Naive thymus-derived CD4-positive, alpha-beta T cell (primary cell): ENCODE results near the gene CDHR3. TPM values are rescaled to one million over a fixed set of nuclear protein-coding genes. Genes with fewer than 3 reads are reported as not detected.
"Not testable (repeated sequence)": the region's sequence is repeated elsewhere in the genome, so short reads cannot be mapped to it uniquely, and the experiment has no call there.

Experiments used
- ATAC-seq: fragments of 150-1000 bp; cut with Tn5 transposase; 2 replicates; pipeline ENCODE4 v1.10.0; 2021; ENCODE audit warnings: mild to moderate bottlenecking, moderate library complexity
- CTCF ChIA-PET: fragments of 350-600 bp; sonication (Branson Sonifier 250); formaldehyde crosslinking; loops from one replicate; lab custom pipeline; 2021; ENCODE audit warnings: antibody characterized with exemption; lab: Charles Lee
- POLR2A ChIA-PET: fragments of 350-600 bp; sonication (Branson Sonifier 250); formaldehyde crosslinking; loops from one replicate; lab custom pipeline; 2021; ENCODE audit warnings: antibody characterized with exemption, inconsistent platforms; lab: Charles Lee
- DNase-seq, 9 donors: peaks; one replicate each; pipeline versions ENCODE4 v3.0.0 to v3.0.0-alpha.2; 2020 to 2022; ENCODE audit warnings: mixed read lengths in 1 of 9
- H3K27ac ChIP-seq: one replicate; pipeline ENCODE4 v1.7.0; 2013; ENCODE audit warnings: mild to moderate bottlenecking, low read depth, low read length, moderate library complexity
- H3K27me3 ChIP-seq, 2 donors: one replicate each; pipeline ENCODE4 v1.7.0; 2013; ENCODE audit warnings: low read length in 2 of 2, mild to moderate bottlenecking in 2 of 2, moderate library complexity in 2 of 2; ENCODE audit not compliant: control insufficient read depth in 2 of 2, insufficient read depth in 2 of 2
- H3K36me3 ChIP-seq, 3 experiments: 1 replicate in 2 of 3; 2 replicates in 1 of 3; pipeline ENCODE4 v1.7.0; 2013; ENCODE audit warnings: low read length in 3 of 3, mild to moderate bottlenecking in 3 of 3, moderate library complexity in 1 of 3; ENCODE audit not compliant: insufficient read depth in 3 of 3, control insufficient read depth in 2 of 3
- H3K4me1 ChIP-seq, 2 donors: one replicate each; pipeline ENCODE4 v1.7.0; 2013; ENCODE audit warnings: low read length in 2 of 2, mild to moderate bottlenecking in 2 of 2, moderate library complexity in 1 of 2; ENCODE audit not compliant: control insufficient read depth in 2 of 2, insufficient read depth in 2 of 2
- H3K4me3 ChIP-seq: 2 replicates; pipeline ENCODE4 v1.7.0; 2013; ENCODE audit warnings: mild to moderate bottlenecking, low read length
- H3K9me3 ChIP-seq, 3 experiments: 1 replicate in 2 of 3; 2 replicates in 1 of 3; pipeline ENCODE4 v1.7.0; 2013; ENCODE audit warnings: low read length in 3 of 3; ENCODE audit not compliant: control insufficient read depth in 2 of 3
- H3K27ac Mint-ChIP-seq, 9 donors: one replicate each; pipeline ENCODE4 v1.8.0; 2020 to 2022; ENCODE audit warnings: mixed read lengths in 9 of 9, mild to moderate bottlenecking in 8 of 9, moderate library complexity in 5 of 9, inconsistent platforms in 2 of 9
- H3K27me3 Mint-ChIP-seq, 5 donors: one replicate each; pipeline ENCODE4 v1.8.0; 2021 to 2022; ENCODE audit warnings: mixed read lengths in 5 of 5, mild to moderate bottlenecking in 1 of 5
- H3K36me3 Mint-ChIP-seq, 5 donors: one replicate each; pipeline ENCODE4 v1.8.0; 2020 to 2022; ENCODE audit warnings: mixed read lengths in 5 of 5, mild to moderate bottlenecking in 3 of 5, inconsistent platforms in 1 of 5
- H3K4me1 Mint-ChIP-seq, 7 donors: one replicate each; pipeline ENCODE4 v1.8.0; 2020 to 2022; ENCODE audit warnings: mixed read lengths in 7 of 7, mild to moderate bottlenecking in 3 of 7, inconsistent platforms in 1 of 7
- H3K4me3 Mint-ChIP-seq, 10 donors: one replicate each; pipeline ENCODE4 v1.8.0; 2020 to 2022; ENCODE audit warnings: mild to moderate bottlenecking in 10 of 10, mixed read lengths in 10 of 10, moderate library complexity in 6 of 10, inconsistent platforms in 2 of 10
- H3K9me3 Mint-ChIP-seq, 11 donors: one replicate each; pipeline ENCODE4 v1.8.0; 2020 to 2022; ENCODE audit warnings: mixed read lengths in 11 of 11, mild to moderate bottlenecking in 4 of 11, inconsistent platforms in 1 of 11, moderate library complexity in 1 of 11
- intact Hi-C, 2 donors: fragments of 100-400 bp; cut with micrococcal nuclease; formaldehyde crosslinking; loops; one replicate each; pipeline ENCODE4 v1.15.1; 2023
- polyA plus RNA-seq, 2 donors: library from polyadenylated mRNA; unstranded; fragments of 300-500 nt; fragmentation: Illumina TruSeq; gene quantifications; one replicate each; pipeline ENCODE4 v1.2.3, GENCODE V29; 2021
- total RNA-seq, 6 experiments: library from RNA in 5 of 6; stranded (reverse) in 5 of 6; gene quantifications; 1 replicate in 5 of 6; 2 replicates in 1 of 6; pipeline ENCODE4 v1.2.3 and lab custom pipeline; 2021 to 2026

The CDHR3 gene
- total and polyA plus RNA-seq, 7 experiments from 2014 or later, result 1.1 to 14.0 (median 6.5) TPM

GRCh38 chr7:105954711-105955110, 8.4 kb upstream of the CDHR3 start:
- no peaks in the 10 kb centered on the region for H3K9me3 ChIP-seq
- Mint-ChIP-seq H3K27me3 (peaks cover 0 to 5% (median 2%) of the 10 kb centered on the region in 5 donors), H3K36me3 (peaks cover 0 to 18% (median 12%) of the 10 kb centered on the region in 5 donors), H3K4me1 (no peaks in the 10 kb centered on the region), H3K27ac (no peak overlapping the region), H3K4me3 (no peak overlapping the region), H3K9me3 (peaks cover 0 to 16% (median 8%) of the 10 kb centered on the region in 11 donors)
- DNase-seq (no peak), ATAC-seq (no peak)
- no peak overlapping the region for H3K27ac ChIP-seq
- intact Hi-C loops, result no loop called here
- POLR2A ChIA-PET, result interaction anchor here (0.6 kb wide), 1 partner anchor 215 kb away, joined by 3 read pairs; no protein-coding TSS in a partner anchor
- no peaks in the 10 kb centered on the region for H3K36me3 ChIP-seq
- H3K4me1 ChIP-seq, result no peaks in the 10 kb centered on the region
- CTCF ChIA-PET, result interaction anchor here (0.6 kb wide), 1 partner anchor 18 kb away, joined by 3 read pairs; no protein-coding TSS in a partner anchor
- no peaks in the 10 kb centered on the region for H3K27me3 ChIP-seq
- no peak overlapping the region for H3K4me3 ChIP-seq

- H3K27ac Mint-ChIP-seq, DNase-seq, intact Hi-C loops, H3K27ac ChIP-seq, H3K4me1 ChIP-seq, H3K9me3 ChIP-seq, ATAC-seq, H3K27me3 ChIP-seq, H3K27me3 Mint-ChIP-seq, H3K4me3 Mint-ChIP-seq, POLR2A ChIA-PET, H3K4me3 ChIP-seq, H3K4me1 Mint-ChIP-seq, H3K36me3 ChIP-seq: not testable (repeated sequence)
- H3K36me3 Mint-ChIP-seq, result peaks cover 0 to 18% (median 12%) of the 10 kb centered on the region in 5 donors
- H3K9me3 Mint-ChIP-seq, result peaks cover 0 to 16% (median 8%) of the 10 kb centered on the region in 11 donors
- CTCF ChIA-PET, result interaction anchor here (0.7 kb wide), 1 partner anchor 10 kb away, joined by 3 read pairs; no protein-coding TSS in a partner anchor
Observed at GRCh38 chr7:105955651-105956466, 7.2 kb upstream of the CDHR3 start.

- CTCF ChIA-PET, result interaction anchor here (0.8 kb wide), 1 partner anchor 269 kb away, joined by 3 read pairs; no protein-coding TSS in a partner anchor
- H3K27ac ChIP-seq, result no peak overlapping the region
- Mint-ChIP-seq H3K9me3 (peaks cover 0 to 7% (median 0%) of the 10 kb centered on the region in 11 donors), H3K27me3 (peaks cover 0 to 5% (median 0%) of the 10 kb centered on the region in 5 donors), H3K36me3 (peaks cover 0 to 4% (median 0%) of the 10 kb centered on the region in 5 donors), H3K27ac (no peak overlapping the region), H3K4me3 (no peak overlapping the region), H3K4me1 (peaks cover 0 to 6% (median 0%) of the 10 kb centered on the region in 7 donors)
- DNase-seq (no peak), ATAC-seq (no peak)
- intact Hi-C loops, result no loop called here
- POLR2A ChIA-PET, result no interaction called here
- no peaks in the 10 kb centered on the region for H3K36me3 ChIP-seq
- no peaks in the 10 kb centered on the region for H3K9me3 ChIP-seq
- H3K27me3 ChIP-seq, result no peaks in the 10 kb centered on the region
- H3K4me1 ChIP-seq, result no peaks in the 10 kb centered on the region
- H3K4me3 ChIP-seq, result no peak overlapping the region
Observed at GRCh38 chr7:105958012-105958411, 5.1 kb upstream of the CDHR3 start.

GRCh38 chr7:105962353-105962752, 711 bp upstream of the CDHR3 start:
- Mint-ChIP-seq H3K4me1 (peaks cover 0 to 7% (median 0%) of the 10 kb centered on the region in 7 donors), H3K27ac (peak overlapping the region in 1 of 9 donors; percentile 55), H3K27me3 (peaks cover 0 to 5% (median 1%) of the 10 kb centered on the region in 5 donors), H3K4me3 (no peak overlapping the region), H3K36me3 (no peaks in the 10 kb centered on the region), H3K9me3 (peaks cover 0 to 5% (median 0%) of the 10 kb centered on the region in 11 donors)
- intact Hi-C loops, result no loop called here
- ATAC-seq, result no peak
- ChIA-PET CTCF (interaction anchor here (0.8 to 1.2 kb wide), 2 partner anchors 10 to 12 kb away, joined by 3 read pairs; no protein-coding TSS in a partner anchor), POLR2A (no interaction called here)
- Histone ChIP-seq H3K9me3 (no peaks in the 10 kb centered on the region), H3K27me3 (no peaks in the 10 kb centered on the region), H3K4me3 (no peak overlapping the region), H3K4me1 (no peaks in the 10 kb centered on the region), H3K27ac (no peak overlapping the region), H3K36me3 (no peaks in the 10 kb centered on the region)
- DNase-seq, result no peak

- no peak for DNase-seq
- Histone ChIP-seq H3K9me3 (no peaks in the 10 kb centered on the region), H3K27me3 (no peaks in the 10 kb centered on the region), H3K36me3 (no peaks in the 10 kb centered on the region), H3K4me3 (no peak overlapping the region), H3K27ac (no peak overlapping the region), H3K4me1 (no peaks in the 10 kb centered on the region)
- Mint-ChIP-seq H3K36me3 (no peaks in the 10 kb centered on the region), H3K27me3 (peaks cover 0 to 13% (median 0%) of the 10 kb centered on the region in 5 donors), H3K27ac (no peak overlapping the region), H3K9me3 (peaks cover 0 to 2% (median 0%) of the 10 kb centered on the region in 11 donors), H3K4me3 (no peak overlapping the region), H3K4me1 (peaks cover 0 to 5% (median 0%) of the 10 kb centered on the region in 7 donors)
- ChIA-PET CTCF (no interaction called here), POLR2A (no interaction called here)
- intact Hi-C loops, result no loop called here
- ATAC-seq, result peak; percentile 32
Observed at GRCh38 chr7:105971845-105972244, 8.8 kb downstream of the CDHR3 start.

- Histone ChIP-seq H3K27me3 (no peaks in the 10 kb centered on the region), H3K9me3 (no peaks in the 10 kb centered on the region), H3K27ac (no peak overlapping the region), H3K36me3 (no peaks in the 10 kb centered on the region), H3K4me3 (no peak overlapping the region), H3K4me1 (no peaks in the 10 kb centered on the region)
- ATAC-seq (no peak), DNase-seq (no peak)
- ChIA-PET POLR2A (no interaction called here), CTCF (interaction anchor here (0.6 kb wide), 1 partner anchor 14 kb away, joined by 4 read pairs; no protein-coding TSS in a partner anchor)
- H3K9me3 Mint-ChIP-seq, result no peaks in the 10 kb centered on the region
- peaks cover 0 to 14% (median 0%) of the 10 kb centered on the region in 5 donors for H3K27me3 Mint-ChIP-seq
- no peak overlapping the region for H3K4me3 Mint-ChIP-seq
- H3K36me3 Mint-ChIP-seq, result no peaks in the 10 kb centered on the region
- intact Hi-C loops, result no loop called here
- peaks cover 0 to 5% (median 0%) of the 10 kb centered on the region in 7 donors for H3K4me1 Mint-ChIP-seq
- no peak overlapping the region for H3K27ac Mint-ChIP-seq
Observed at GRCh38 chr7:105972276-105972675, 9.2 kb downstream of the CDHR3 start.
